WERI-Rb-1 (cell line): ENCODE data around the gene SPOCK1.

Experiments
- DNase-seq: peaks from one replicate; pipeline ENCODE4 v3.0.0-alpha.2; 2020
- H3K27ac ChIP-seq: fragments of 250-450 bp; sonication (Bioruptor Pico); 2 replicates; pipeline ENCODE4 v1.5.1; 2020; ENCODE audit warnings: mild to moderate bottlenecking, moderate library complexity
- H3K27me3 ChIP-seq: fragments of 250-450 bp; sonication (Bioruptor Pico); 2 replicates; pipeline ENCODE4 v1.5.1; 2021; ENCODE audit warnings: mild to moderate bottlenecking, low read depth, moderate library complexity; ENCODE audit not compliant: insufficient read depth, severe bottlenecking
- H3K36me3 ChIP-seq: fragments of 250-450 bp; sonication (Bioruptor Pico); 2 replicates; pipeline ENCODE4 v1.5.1; 2020; ENCODE audit warnings: mild to moderate bottlenecking, moderate library complexity
- H3K4me3 ChIP-seq: 2 replicates; pipeline ENCODE4 v1.5.1; 2011; ENCODE audit warnings: low read depth, mild to moderate bottlenecking, control low read depth, low read length
- H3K9me3 ChIP-seq: fragments of 250-450 bp; sonication (Bioruptor Pico); 2 replicates; pipeline ENCODE4 v1.5.1; 2021; ENCODE audit warnings: mild to moderate bottlenecking, moderate library complexity; ENCODE audit not compliant: severe bottlenecking
- CTCF ChIP-seq: IDR thresholded peaks from 2 replicates; pipeline ENCODE4 v1.5.1; 2011; ENCODE audit warnings: low read depth, mild to moderate bottlenecking, control low read depth, inconsistent platforms, low read length

Gene SPOCK1

GRCh38 chr5:137034764-137035479, 464.2 kb downstream of the SPOCK1 start:
- TF ChIP-seq CTCF, result no peak
- no peak overlapping the region for H3K27ac ChIP-seq
- no peak for DNase-seq
- no peaks in the 10 kb centered on the region for H3K27me3 ChIP-seq
- no peaks in the 10 kb centered on the region for H3K36me3 ChIP-seq
- H3K9me3 ChIP-seq, result no peaks in the 10 kb centered on the region
- H3K4me3 ChIP-seq, result no peak overlapping the region

GRCh38 chr5:137034213-137034612, 464.9 kb downstream of the SPOCK1 start:
- TF ChIP-seq CTCF, result no peak
- Histone ChIP-seq H3K27me3 (no peaks in the 10 kb centered on the region), H3K36me3 (no peaks in the 10 kb centered on the region), H3K9me3 (no peaks in the 10 kb centered on the region), H3K27ac (no peak overlapping the region), H3K4me3 (no peak overlapping the region)
- no peak for DNase-seq

GRCh38 chr5:137032929-137033328, 466.2 kb downstream of the SPOCK1 start:
- DNase-seq, result no peak

GRCh38 chr5:137027758-137028157, 471.4 kb downstream of the SPOCK1 start:
- Histone ChIP-seq H3K9me3 (no peaks in the 10 kb centered on the region), H3K36me3 (no peaks in the 10 kb centered on the region), H3K27me3 (no peaks in the 10 kb centered on the region), H3K27ac (no peak overlapping the region), H3K4me3 (no peak overlapping the region)
- no peak for TF ChIP-seq CTCF
- DNase-seq, result no peak

More at GRCh38 chr5:137032929-137033328, 466.2 kb downstream of the SPOCK1 start:
- H3K9me3 ChIP-seq, result no peaks in the 10 kb centered on the region
- TF ChIP-seq CTCF, result no peak
- H3K36me3 ChIP-seq, result no peaks in the 10 kb centered on the region
- H3K27me3 ChIP-seq, result no peaks in the 10 kb centered on the region
- no peak overlapping the region for H3K4me3 ChIP-seq
- no peak overlapping the region for H3K27ac ChIP-seq

- Histone ChIP-seq H3K4me3 (no peak overlapping the region), H3K27me3 (no peaks in the 10 kb centered on the region), H3K36me3 (no peaks in the 10 kb centered on the region), H3K9me3 (no peaks in the 10 kb centered on the region), H3K27ac (no peak overlapping the region)
- no peak for TF ChIP-seq CTCF
- no peak for DNase-seq
Observed at GRCh38 chr5:137026296-137026695, 472.8 kb downstream of the SPOCK1 start.

GRCh38 chr5:137024044-137024443, 475.1 kb downstream of the SPOCK1 start:
- no peak for DNase-seq
- Histone ChIP-seq H3K27ac (no peak overlapping the region), H3K27me3 (no peaks in the 10 kb centered on the region), H3K36me3 (no peaks in the 10 kb centered on the region), H3K4me3 (no peak overlapping the region), H3K9me3 (no peaks in the 10 kb centered on the region)
- TF ChIP-seq CTCF, result no peak
